MM.1S (cell line): Measurements from ENCODE around the gene HIVEP2.

Source experiments
- CTCF ChIP-seq: fragments of 300-600 bp; sonication (generic); IDR thresholded peaks from 2 replicates; pipeline ENCODE4 v1.5.1; 2016; ENCODE audit warnings: antibody characterized with exemption, low read length, mixed read lengths
- EZH2 ChIP-seq: fragments of 300-600 bp; sonication (generic); optimal IDR thresholded peaks from 2 replicates; pipeline ENCODE3; 2017; ENCODE audit warnings: low read depth, mild to moderate bottlenecking, antibody characterized with exemption, low read length, mixed read lengths

GRCh38 chr6:142722841-142723240, 222.1 kb downstream of the HIVEP2 start:
- TF ChIP-seq CTCF: no peak
- TF ChIP-seq EZH2: no peak
